MM.1S (cell line): ENCODE data around the gene HM13.

Experiments used
- EZH2 ChIP-seq: fragments of 300-600 bp; sonication (generic); optimal IDR thresholded peaks from 2 replicates; pipeline ENCODE3; 2017; ENCODE audit warnings: low read depth, mild to moderate bottlenecking, antibody characterized with exemption, low read length, mixed read lengths
- TF ChIP-seq, protein P1 (sequence below): fragments of 300-600 bp; sonication (generic); IDR thresholded peaks from 2 replicates; pipeline ENCODE4 v1.5.1; 2016; ENCODE audit warnings: antibody characterized with exemption, low read length, mixed read lengths

DNA sequence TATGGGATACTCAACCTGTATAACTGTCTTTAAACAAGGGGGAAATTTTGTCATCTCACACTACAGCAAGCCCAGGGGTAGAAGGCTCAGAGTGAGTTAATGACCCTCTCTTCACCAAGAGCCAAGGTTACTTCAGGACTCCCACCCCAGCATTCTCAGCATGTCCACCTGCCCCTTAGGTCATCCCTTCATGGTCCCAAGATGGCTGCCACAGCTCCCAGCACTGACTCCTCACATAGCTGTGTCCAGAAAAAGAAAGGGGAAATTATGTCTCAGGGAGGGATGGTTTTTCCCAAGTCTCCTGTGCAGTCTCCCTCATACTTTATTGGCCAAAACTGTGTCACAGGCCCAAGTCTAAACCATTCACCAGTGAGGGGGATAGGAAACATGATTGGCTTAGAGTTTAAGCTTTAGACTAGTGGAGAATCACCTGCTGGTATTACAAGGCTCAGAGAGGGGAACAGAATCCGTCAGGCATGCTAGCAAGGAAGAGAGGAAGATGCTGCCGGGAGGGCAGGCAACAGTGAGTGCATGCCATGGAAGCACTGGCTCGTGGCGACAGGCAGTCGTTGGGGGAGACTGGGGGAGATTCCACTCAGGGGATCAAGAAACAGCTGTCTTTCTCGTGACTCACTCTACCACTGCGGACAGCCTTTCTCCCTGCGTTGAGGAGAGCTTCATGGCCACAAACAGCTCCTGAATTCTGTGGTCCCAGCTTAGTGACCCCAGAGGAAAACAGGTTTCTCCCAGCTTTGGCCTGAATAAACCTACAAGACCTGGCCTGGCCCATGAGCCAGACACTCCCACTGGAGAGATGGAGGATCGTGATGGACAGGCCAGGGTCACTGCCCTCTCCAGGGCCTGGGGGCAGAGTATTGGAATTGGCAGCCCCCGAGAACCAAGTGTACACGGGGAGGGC is 37.2 kb downstream of the HM13 start:
- TF ChIP-seq, protein P1, sequence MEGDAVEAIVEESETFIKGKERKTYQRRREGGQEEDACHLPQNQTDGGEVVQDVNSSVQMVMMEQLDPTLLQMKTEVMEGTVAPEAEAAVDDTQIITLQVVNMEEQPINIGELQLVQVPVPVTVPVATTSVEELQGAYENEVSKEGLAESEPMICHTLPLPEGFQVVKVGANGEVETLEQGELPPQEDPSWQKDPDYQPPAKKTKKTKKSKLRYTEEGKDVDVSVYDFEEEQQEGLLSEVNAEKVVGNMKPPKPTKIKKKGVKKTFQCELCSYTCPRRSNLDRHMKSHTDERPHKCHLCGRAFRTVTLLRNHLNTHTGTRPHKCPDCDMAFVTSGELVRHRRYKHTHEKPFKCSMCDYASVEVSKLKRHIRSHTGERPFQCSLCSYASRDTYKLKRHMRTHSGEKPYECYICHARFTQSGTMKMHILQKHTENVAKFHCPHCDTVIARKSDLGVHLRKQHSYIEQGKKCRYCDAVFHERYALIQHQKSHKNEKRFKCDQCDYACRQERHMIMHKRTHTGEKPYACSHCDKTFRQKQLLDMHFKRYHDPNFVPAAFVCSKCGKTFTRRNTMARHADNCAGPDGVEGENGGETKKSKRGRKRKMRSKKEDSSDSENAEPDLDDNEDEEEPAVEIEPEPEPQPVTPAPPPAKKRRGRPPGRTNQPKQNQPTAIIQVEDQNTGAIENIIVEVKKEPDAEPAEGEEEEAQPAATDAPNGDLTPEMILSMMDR, result no peak
- no peak for TF ChIP-seq EZH2
